ENCODE data around the gene ATF7. TPM values are rescaled to one million over a fixed set of nuclear protein-coding genes. Genes with fewer than 3 reads are reported as not detected.

ATF7 gene
- total and polyA plus RNA-seq, 2 of the 13 experiments (the other 11 are each of a cell fraction or from before 2014, with no cell fraction given), result 9.6 to 16.2 TPM

DNA sequence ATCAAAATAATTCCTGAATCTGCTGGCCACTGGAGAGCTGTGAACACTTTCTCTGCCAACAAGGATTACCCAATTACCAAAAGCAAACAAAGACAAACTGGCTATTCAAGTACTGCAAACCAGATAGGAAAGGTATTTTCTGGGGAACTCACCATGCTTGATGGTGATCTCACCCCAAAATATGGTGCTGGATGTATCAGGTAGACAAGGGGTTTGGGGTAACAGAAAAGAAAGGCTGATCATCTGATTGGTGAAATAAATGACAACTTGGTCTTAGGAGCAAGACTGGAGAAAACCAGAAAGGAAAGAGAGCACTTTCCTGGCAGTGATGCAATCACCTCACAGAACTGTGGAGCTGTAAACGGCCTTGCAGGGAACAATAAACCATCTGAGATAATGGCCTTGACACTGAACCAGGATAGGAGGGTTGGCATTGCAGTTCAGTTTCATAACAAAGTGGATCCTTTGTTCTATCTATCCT is 87.9 kb downstream of the ATF7 start (continued):
- TF ChIP-seq HOXA5 (CRISPR knock-in tag; IDR thresholded peaks at IDR 0.05) (no peak; the same call in 1 of the 2 replicates), ZIK1 (CRISPR knock-in tag; IDR thresholded peaks at IDR 0.05; ENCODE audit: borderline replicate concordance, low read depth) (no peak), HOXA9 (CRISPR knock-in tag; IDR thresholded peaks at IDR 0.05; ENCODE audit: borderline replicate concordance) (no peak), FOXM1 (CRISPR knock-in tag; IDR thresholded peaks at IDR 0.05) (no peak), PRMT3 (CRISPR knock-in tag; IDR thresholded peaks at IDR 0.05; ENCODE audit: borderline replicate concordance, low read depth) (no peak), CEBPG (CRISPR knock-in tag; IDR thresholded peaks at IDR 0.05) (peak; percentile 99), CCAR2 (optimal IDR thresholded peaks at IDR 0.05; ENCODE audit: low read depth, low read length) (no peak), ZNF3 (CRISPR knock-in tag; IDR thresholded peaks at IDR 0.05) (no peak), SSRP1 (CRISPR knock-in tag; IDR thresholded peaks at IDR 0.05) (peak; percentile 86), ARHGAP35 (CRISPR knock-in tag; IDR thresholded peaks at IDR 0.05; ENCODE audit: borderline replicate concordance) (no peak), ARNT2 (CRISPR knock-in tag; IDR thresholded peaks at IDR 0.05; ENCODE audit: low read depth) (peak; percentile 69; the same call in 1 of the 2 replicates), RFX1 (IDR thresholded peaks at IDR 0.05) (no peak), ZNF766 (CRISPR knock-in tag; IDR thresholded peaks at IDR 0.05; ENCODE audit: borderline replicate concordance) (peak; percentile 42; the same call in 1 of the 2 replicates), ZNF549 (CRISPR knock-in tag; IDR thresholded peaks at IDR 0.05) (no peak), ZNF431 (CRISPR knock-in tag; IDR thresholded peaks at IDR 0.05; ENCODE audit: borderline replicate concordance, low read depth) (no peak)
- TF ChIP-seq, protein P1, sequence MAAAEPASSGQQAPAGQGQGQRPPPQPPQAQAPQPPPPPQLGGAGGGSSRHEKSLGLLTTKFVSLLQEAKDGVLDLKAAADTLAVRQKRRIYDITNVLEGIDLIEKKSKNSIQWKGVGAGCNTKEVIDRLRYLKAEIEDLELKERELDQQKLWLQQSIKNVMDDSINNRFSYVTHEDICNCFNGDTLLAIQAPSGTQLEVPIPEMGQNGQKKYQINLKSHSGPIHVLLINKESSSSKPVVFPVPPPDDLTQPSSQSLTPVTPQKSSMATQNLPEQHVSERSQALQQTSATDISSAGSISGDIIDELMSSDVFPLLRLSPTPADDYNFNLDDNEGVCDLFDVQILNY (CRISPR knock-in tag; conservative IDR thresholded peaks at IDR 0.05), result no peak
- TF ChIP-seq, protein P2, sequence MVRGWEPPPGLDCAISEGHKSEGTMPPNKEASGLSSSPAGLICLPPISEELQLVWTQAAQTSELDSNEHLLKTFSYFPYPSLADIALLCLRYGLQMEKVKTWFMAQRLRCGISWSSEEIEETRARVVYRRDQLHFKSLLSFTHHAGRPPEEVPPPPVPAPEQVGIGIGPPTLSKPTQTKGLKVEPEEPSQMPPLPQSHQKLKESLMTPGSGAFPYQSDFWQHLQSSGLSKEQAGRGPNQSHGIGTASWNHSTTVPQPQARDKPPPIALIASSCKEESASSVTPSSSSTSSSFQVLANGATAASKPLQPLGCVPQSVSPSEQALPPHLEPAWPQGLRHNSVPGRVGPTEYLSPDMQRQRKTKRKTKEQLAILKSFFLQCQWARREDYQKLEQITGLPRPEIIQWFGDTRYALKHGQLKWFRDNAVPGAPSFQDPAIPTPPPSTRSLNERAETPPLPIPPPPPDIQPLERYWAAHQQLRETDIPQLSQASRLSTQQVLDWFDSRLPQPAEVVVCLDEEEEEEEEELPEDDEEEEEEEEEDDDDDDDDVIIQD (CRISPR knock-in tag; IDR thresholded peaks at IDR 0.05; ENCODE audit: low read depth), result 0 out of 2 replicates have a peak, but pooled peaks have one; percentile 35
- TF ChIP-seq, protein P3, sequence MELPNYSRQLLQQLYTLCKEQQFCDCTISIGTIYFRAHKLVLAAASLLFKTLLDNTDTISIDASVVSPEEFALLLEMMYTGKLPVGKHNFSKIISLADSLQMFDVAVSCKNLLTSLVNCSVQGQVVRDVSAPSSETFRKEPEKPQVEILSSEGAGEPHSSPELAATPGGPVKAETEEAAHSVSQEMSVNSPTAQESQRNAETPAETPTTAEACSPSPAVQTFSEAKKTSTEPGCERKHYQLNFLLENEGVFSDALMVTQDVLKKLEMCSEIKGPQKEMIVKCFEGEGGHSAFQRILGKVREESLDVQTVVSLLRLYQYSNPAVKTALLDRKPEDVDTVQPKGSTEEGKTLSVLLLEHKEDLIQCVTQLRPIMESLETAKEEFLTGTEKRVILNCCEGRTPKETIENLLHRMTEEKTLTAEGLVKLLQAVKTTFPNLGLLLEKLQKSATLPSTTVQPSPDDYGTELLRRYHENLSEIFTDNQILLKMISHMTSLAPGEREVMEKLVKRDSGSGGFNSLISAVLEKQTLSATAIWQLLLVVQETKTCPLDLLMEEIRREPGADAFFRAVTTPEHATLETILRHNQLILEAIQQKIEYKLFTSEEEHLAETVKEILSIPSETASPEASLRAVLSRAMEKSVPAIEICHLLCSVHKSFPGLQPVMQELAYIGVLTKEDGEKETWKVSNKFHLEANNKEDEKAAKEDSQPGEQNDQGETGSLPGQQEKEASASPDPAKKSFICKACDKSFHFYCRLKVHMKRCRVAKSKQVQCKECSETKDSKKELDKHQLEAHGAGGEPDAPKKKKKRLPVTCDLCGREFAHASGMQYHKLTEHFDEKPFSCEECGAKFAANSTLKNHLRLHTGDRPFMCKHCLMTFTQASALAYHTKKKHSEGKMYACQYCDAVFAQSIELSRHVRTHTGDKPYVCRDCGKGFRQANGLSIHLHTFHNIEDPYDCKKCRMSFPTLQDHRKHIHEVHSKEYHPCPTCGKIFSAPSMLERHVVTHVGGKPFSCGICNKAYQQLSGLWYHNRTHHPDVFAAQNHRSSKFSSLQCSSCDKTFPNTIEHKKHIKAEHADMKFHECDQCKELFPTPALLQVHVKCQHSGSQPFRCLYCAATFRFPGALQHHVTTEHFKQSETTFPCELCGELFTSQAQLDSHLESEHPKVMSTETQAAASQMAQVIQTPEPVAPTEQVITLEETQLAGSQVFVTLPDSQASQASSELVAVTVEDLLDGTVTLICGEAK (IDR thresholded peaks at IDR 0.05), result no peak
- TF ChIP-seq, protein P3 (CRISPR knock-in tag; IDR thresholded peaks at IDR 0.05), result peak; percentile 24; the same call in 1 of the 2 replicates

Measured in HepG2 (cell line).